ENCODE data around the gene TMEM51.

Gene TMEM51

GRCh38 chr1:15207829-15208429, 54.4 kb downstream of the TMEM51 start:
- DNase-seq (ENCODE audit: low read depth): no peak
- no peak for TF ChIP-seq CTCF (conservative IDR thresholded peaks at IDR 0.05; ENCODE audit: low read length)
- H3K4me3 ChIP-seq (ENCODE audit: low read length): no peak overlapping the region

- H3K4me3 ChIP-seq (ENCODE audit: low read length): no peak overlapping the region
- no peak for TF ChIP-seq CTCF (conservative IDR thresholded peaks at IDR 0.05; ENCODE audit: low read length)
- no peak for DNase-seq (ENCODE audit: low read depth)
These were observed 57.3 kb downstream of the TMEM51 start for GRCh38 chr1:15210651-15211375.

- TF ChIP-seq CTCF (conservative IDR thresholded peaks at IDR 0.05; ENCODE audit: low read length): no peak
- no peak for DNase-seq (ENCODE audit: low read depth)
- no peak overlapping the region for H3K4me3 ChIP-seq (ENCODE audit: low read length)
These were observed 57.9 kb downstream of the TMEM51 start for GRCh38 chr1:15211424-15211823.

- peak; percentile 17 for DNase-seq (ENCODE audit: low read depth)
- no peak for TF ChIP-seq CTCF (conservative IDR thresholded peaks at IDR 0.05; ENCODE audit: low read length)
- H3K4me3 ChIP-seq (ENCODE audit: low read length): no peak overlapping the region
These were observed 58.8 kb downstream of the TMEM51 start for GRCh38 chr1:15212216-15212953.

- no peak for TF ChIP-seq CTCF (conservative IDR thresholded peaks at IDR 0.05; ENCODE audit: low read length)
- no peak overlapping the region for H3K4me3 ChIP-seq (ENCODE audit: low read length)
- DNase-seq (ENCODE audit: low read depth): no peak
These were observed 59.4 kb downstream of the TMEM51 start for GRCh38 chr1:15212954-15213291.

- peak; percentile 38 for DNase-seq (ENCODE audit: low read depth)
- TF ChIP-seq CTCF (conservative IDR thresholded peaks at IDR 0.05; ENCODE audit: low read length): no peak
- no peak overlapping the region for H3K4me3 ChIP-seq (ENCODE audit: low read length)
These were observed 59.8 kb downstream of the TMEM51 start for GRCh38 chr1:15213341-15213821.
